HG03520 (cell line): ENCODE results near the gene HASPIN.

Experiments
- ATAC-seq: cut with Tn5 transposase; IDR thresholded peaks from one replicate; pipeline ENCODE4 v1.9.1; 2021; ENCODE audit warnings: mild to moderate bottlenecking, moderate library complexity; ENCODE audit not compliant: unreplicated experiment

HASPIN gene

GRCh38 chr17:3723556-3724377 lies at the start of gene HASPIN:
Gene HASPIN, plus strand, starts transcription at chr17:3723903. Its CDS starts 33 bp downstream, at chr17:3723936.
- ATAC-seq, result peak; percentile 73

- no peak for ATAC-seq
Measured at GRCh38 chr17:3675886-3676285, 47.8 kb upstream of the HASPIN start.

GRCh38 chr17:3678095-3678820 lies 45.4 kb upstream of the HASPIN start:
- no peak for ATAC-seq

GRCh38 chr17:3678821-3679530 lies 44.7 kb upstream of the HASPIN start:
- ATAC-seq, result no peak

GRCh38 chr17:3679531-3680126 lies 44.1 kb upstream of the HASPIN start:
- no peak for ATAC-seq

- no peak for ATAC-seq
Measured at GRCh38 chr17:3681057-3681456, 42.6 kb upstream of the HASPIN start.

GRCh38 chr17:3681565-3681964 lies 42.1 kb upstream of the HASPIN start:
- no peak for ATAC-seq

- no peak for ATAC-seq
Measured at GRCh38 chr17:3682033-3682432, 41.7 kb upstream of the HASPIN start.

- peak; percentile 58 for ATAC-seq
Measured at GRCh38 chr17:3683054-3683511, 40.6 kb upstream of the HASPIN start.

- ATAC-seq, result no peak
Measured at GRCh38 chr17:3685174-3685573, 38.5 kb upstream of the HASPIN start.

GRCh38 chr17:3688027-3688553 lies 35.6 kb upstream of the HASPIN start:
- ATAC-seq, result no peak

GRCh38 chr17:3688852-3689261 lies 34.8 kb upstream of the HASPIN start:
- no peak for ATAC-seq

- no peak for ATAC-seq
Measured at GRCh38 chr17:3689262-3690093, 34.2 kb upstream of the HASPIN start.

- ATAC-seq, result no peak
Measured at GRCh38 chr17:3690094-3690715, 33.5 kb upstream of the HASPIN start.

- no peak for ATAC-seq
Measured at GRCh38 chr17:3691617-3692067, 32.1 kb upstream of the HASPIN start.

GRCh38 chr17:3692346-3692745 lies 31.4 kb upstream of the HASPIN start:
- ATAC-seq, result no peak

- no peak for ATAC-seq
Measured at GRCh38 chr17:3693141-3693540, 30.6 kb upstream of the HASPIN start.

GRCh38 chr17:3693829-3694231 lies 29.9 kb upstream of the HASPIN start:
- peak; percentile 37 for ATAC-seq

- ATAC-seq, result no peak
Measured at GRCh38 chr17:3695129-3695722, 28.5 kb upstream of the HASPIN start.
